ENCODE data around the gene SLC8A1.

SLC8A1 gene

DNA sequence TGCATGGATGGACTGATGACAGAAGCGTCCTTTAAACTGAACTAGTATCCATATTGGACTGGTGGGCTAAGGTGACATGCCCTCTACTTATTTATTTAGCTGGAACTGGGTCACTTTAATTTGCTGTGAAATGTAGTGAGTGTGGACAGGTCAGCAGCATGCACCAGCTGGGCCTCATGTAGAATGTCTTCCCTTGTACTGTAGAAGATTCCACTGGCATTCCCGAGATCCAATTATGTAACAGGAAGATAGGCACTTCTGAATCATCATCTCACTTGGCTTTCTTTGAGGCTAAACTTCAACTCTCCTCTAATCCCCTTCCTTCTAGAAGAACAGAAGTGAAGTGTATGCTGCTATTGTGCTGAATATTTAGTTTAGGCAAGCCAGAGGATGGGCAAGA, 296.2 kb downstream of the SLC8A1 start:
- no peak for DNase-seq (ENCODE audit: low read depth in 3 of 3)

DNA sequence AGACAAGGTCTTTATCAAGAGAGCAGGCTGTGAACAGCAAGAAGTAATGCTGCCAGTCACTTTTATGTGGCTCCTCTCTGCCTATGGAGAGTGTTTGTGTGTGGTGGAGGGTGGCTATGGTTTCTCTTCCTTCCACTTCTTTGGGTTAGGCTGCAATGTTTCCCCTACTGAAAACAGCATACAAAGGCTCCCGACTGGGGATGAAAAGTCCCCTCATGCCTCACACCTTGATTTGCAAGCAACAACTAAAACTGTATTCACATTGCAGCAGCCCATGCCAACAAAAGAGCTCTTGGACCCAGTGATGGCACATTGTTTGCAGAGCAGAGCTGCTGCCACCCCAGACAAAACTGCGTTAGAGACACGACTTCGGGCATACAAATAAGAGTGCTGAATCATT, 301.6 kb downstream of the SLC8A1 start:
- no peak for DNase-seq (ENCODE audit: low read depth in 3 of 3)

DNA sequence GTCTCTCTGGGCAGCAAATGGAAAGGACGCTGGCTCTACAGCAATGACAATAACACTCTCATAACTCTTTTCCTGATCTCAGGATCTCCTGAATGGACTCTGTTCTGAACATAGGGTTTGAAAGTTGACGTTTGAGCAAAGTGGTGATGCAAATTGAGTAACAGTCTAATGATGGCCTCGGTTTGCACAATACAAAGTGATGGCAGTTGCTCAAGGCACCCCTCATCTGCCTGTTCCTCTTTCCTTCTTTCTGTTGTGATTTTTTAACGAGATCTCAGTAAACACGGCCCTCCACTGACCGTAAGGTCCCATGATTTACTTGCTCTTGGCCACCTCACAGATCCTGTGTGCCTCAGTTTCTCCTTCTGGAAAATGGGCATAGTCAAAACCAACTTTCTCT, 303.6 kb downstream of the SLC8A1 start:
- no peak for DNase-seq (ENCODE audit: low read depth in 3 of 3)

DNA sequence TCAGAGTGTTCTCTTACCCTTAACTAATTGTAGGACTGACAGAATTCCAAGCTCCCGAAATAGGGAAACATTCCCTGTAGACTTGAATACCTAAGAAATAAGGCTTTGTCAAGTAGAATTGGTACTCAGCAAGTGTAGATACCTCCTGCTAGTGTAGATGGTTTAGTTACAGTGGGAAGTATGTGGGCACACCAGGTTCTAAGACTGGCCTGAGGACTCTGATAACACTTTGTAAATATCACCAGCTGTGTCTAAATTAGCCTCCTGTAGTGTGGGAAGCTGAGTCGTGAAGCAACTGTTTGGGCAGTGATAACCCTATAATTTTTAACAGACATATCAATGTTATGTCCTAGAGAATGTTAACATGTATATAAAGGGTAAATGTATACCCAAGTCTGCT, 304.5 kb downstream of the SLC8A1 start:
- no peak for DNase-seq (ENCODE audit: low read depth in 3 of 3)

DNA sequence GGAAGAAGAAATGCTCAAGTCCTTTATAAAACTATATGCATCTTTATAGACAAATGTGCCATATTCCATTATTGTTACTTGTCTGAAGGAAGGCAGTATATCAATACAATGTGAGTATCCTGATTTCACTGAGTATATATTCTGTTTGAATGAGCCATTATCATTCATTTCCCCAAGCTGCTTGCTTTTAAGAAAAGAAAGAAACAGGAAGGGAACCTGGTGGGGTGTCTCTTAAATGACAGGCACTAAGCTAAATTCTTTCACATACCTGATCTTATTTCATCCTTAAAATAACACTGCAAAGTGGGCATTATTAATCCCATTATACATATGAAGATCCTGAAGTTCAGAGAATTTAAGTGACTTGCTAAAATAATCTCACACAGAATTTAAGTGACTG, 307.9 kb downstream of the SLC8A1 start:
- no peak for DNase-seq (ENCODE audit: low read depth in 3 of 3)

DNA sequence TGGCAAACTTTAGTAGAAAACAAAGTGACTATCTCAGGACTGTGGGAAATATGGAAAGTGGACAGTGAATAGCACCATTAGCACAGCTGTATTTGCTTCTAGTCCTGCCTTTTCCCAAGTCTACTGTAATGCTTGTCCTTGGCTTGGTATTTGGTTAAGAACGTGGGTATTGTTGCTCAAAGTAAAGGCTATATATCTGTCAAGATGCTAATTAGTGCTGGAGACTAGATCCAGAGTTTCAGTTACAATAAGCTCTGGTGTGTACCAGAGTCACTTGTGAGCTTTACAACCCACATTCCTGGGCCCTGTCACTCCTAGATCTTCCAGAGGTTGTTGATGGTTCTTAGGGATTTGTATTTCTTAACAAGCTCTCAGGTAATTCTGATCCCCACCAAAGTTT, 313.6 kb downstream of the SLC8A1 start:
- no peak for DNase-seq (ENCODE audit: low read depth in 3 of 3)

DNA sequence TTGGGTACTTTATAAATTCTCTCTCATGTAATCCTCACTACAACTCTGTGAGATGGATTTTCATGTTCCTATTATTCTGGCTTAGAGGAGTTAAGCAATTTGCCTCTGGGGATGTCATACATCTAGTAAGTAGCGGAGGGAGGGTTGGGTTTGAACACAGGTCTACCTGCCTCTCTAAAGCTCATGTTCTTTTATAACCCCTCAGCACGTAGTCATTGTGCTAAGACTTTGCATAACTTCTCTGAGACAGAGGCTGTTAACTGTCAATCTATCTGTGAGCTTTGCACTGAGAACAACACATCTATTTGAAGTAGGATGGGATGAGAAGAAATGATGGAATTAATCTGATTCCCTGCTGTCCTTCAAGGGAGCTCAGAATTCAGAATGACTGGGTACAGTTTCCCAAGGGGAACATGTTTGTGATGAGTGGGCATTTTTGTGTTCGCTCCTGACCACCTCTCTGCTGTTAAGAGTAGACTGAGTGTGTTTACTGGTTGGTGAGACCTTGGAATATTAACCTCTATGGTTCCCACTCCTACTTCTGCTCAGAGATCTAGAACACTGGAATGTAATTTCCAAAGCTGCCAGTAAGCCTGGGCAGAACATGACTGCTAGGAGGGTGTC, 320.7 kb downstream of the SLC8A1 start:
- DNase-seq (ENCODE audit: low read depth in 3 of 3) = no peak

DNA sequence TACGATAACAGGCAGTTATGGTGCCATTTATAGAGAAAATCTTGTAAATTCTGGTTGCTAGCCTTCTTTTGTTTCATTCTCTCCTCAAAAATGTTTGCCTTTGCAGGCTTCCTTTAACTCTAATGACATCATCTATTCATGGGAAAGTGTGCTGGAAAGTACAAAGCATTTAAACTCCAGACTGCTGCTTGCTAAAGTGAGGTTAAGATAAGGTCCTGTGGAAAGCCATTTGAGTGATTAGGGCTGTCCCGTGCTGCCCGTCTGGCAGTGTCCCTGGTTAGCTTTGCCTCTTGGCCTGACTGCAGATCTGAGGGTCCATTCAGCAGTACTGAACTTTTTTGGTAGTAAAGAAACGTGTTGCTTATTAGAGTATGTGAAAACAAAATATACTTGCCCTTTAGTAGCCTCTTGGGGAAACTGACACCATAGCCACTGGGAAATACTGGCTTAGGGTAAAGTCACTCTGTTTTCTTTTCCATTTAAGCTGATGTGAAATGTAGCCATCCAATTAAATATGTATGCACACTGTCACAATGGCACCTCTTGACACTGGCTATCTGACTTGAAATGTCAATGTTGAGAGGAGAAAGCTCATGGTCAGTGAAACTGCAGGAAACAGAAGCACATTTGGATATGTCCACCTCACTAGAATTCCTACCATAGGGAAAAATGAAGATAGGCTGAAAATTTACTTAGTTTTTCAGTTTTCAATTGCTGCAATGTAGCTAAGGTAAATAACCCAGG, 321.5 kb downstream of the SLC8A1 start:
- DNase-seq (ENCODE audit: low read depth in 3 of 3) = no peak

DNA sequence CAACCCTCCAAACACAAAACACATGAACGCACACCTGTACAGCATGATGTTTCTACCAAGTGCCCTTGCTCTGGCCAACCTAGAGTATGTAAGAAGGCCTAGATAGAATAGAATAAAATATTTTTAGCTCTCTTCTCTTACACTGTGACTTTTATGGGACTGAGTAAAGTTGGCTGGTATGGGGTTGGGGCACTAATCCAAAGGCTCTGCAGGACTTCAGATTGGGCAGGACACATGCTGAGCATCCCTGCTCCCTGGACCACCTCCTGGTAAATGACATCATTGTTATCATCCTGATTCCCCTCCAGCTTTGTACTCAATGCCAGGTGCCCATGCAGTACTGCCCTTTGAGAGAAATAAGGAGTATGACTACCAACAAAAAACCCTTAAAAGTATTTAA, 322.2 kb downstream of the SLC8A1 start:
- DNase-seq (ENCODE audit: low read depth in 3 of 3) = no peak

DNA sequence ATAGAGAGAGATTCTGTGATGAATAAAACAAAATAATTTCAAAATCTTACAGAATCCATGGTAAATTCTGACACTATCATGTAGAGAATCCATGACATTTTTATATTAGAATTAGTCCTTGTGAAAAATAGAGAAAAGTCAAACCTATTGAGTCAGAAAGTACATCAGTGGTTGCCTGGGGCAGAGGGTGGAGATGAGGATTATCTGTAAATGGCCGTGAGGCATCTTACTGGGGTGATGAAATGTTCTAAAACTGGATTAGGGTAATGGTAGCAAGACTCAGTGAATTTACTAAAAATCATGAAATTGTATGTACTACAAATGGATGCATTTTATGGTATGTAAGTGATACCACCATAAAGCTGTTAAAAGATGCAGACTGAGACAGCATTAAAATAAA, 323.1 kb downstream of the SLC8A1 start:
- no peak for DNase-seq (ENCODE audit: low read depth in 3 of 3)

DNA sequence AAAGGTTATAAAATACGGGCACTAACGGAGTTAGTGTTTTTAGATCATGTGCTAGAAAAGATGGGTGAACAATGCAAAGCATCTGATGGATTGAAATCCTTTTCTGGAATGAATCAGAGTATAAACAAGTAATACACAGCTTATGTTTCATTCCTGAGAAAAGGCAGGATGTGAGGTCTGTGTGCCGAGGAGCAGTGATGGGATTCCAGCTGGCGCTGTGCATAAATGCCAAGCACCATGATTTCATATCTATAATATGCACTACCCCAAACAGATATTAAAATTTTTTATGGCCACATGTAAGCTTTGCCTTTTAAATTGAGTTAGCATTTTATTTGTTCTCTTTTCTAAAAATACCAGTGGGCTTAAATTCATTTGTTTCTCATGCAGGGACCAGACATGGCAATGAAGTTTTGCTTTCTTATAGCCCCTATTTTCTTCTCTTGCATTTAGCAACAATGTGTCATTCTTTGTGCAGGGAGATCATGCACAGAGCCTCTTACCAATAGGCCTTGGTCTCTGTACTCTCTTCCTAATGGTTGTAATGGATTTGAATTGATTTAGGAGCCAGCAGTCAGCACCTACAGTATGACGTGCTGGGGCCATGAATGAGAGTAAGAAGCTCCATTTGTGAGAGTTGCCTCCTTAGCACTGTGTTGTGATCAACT, 323.9 kb downstream of the SLC8A1 start:
- DNase-seq (ENCODE audit: low read depth in 3 of 3) = no peak

DNA sequence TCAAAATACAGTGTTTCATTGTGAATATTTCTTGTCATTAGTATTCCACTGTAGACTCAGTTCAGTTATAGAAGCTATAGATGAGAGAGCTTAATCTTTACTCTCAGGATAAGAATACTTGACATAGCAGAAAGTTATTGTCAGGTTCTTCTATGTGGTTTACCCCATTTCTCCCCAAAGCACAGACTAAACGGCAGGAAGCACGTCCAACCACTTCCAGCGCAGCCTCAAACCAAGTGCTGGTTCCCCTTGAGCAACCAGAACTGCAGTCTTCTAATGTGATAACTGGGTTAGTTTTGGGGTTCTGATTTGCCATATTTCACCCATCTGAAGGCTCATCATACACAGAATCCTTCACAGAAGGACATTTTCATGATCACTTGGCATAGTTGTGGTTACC, 324.7 kb downstream of the SLC8A1 start:
- DNase-seq (ENCODE audit: low read depth in 3 of 3) = no peak

DNA sequence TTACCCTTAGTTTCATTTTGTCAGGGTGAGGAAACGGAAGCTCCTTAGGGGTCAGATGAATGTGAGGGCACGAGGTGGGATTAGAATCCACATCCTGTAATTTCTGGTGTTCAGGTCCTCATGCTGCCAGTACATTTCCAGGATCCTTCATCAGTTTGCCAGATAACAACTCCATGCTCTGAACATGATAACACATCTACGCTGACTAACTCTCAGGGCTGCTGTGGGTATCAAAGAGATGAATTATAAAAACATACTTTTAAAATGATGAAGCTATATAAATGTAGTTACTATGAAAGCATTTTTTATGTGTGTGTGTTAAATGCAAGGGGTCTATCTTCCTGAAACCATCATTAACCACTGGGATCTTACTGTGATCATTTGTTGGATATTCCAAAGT, 325.9 kb downstream of the SLC8A1 start:
- no peak for DNase-seq (ENCODE audit: low read depth in 3 of 3)

DNA sequence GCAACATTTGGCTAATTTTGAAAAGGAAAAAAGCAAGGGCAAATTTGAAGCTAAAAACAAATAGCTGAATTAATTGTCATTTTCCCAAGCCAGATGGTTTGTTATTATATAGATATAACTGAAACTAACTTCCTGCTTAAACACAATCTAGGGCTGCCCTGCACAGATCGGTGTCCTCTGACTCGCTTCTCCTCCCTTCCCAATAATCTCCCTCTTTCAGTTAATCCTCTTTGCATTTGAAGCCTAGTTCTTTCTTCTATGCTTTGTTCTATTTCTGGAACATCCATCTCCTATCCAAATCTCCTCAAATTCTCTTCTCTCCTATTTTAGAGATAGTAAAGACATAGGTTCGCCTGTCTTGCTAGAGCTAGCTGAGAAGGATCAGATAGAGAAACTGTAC, 328.1 kb downstream of the SLC8A1 start:
- no peak for DNase-seq (ENCODE audit: low read depth in 3 of 3)

DNA sequence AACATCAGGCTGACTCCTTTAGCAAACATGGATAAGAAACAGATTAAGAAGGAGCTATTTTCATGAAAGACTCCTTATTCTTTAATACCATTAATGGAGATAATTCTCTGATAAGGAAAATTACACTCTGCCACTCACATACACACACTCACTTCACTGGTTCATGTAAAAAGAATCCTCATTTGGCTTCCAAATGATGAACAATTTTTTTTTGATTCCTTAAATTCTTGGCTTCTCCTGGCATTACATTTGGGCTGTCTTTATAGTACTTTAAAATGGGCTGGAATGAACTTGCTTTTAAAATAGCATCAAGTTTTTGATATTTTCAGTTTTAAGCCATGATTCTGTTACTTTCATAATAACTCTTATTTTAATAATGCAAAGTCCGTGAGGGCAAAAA, 328.6 kb downstream of the SLC8A1 start:
- DNase-seq (ENCODE audit: low read depth in 3 of 3) = no peak

DNA sequence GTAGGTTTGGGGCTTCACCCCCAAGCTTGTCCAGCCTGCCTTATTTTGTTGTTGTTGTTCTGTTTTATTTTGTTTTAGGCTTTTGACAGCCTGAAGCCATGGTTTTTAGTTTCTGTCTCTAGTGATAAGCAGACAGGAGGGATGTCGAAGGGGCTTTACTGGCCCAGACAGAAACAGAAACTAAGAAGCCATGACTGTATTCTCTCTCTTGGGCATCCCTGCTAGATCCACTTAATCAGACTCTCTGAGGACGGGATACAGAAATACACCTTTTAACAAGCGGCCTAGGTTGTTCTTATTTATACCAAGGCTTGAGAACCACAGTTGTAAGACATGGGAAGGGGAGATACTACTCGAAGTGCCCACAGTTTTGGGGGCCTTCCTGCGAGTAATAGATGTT, 330.9 kb downstream of the SLC8A1 start:
- no peak for DNase-seq (ENCODE audit: low read depth in 3 of 3)

DNA sequence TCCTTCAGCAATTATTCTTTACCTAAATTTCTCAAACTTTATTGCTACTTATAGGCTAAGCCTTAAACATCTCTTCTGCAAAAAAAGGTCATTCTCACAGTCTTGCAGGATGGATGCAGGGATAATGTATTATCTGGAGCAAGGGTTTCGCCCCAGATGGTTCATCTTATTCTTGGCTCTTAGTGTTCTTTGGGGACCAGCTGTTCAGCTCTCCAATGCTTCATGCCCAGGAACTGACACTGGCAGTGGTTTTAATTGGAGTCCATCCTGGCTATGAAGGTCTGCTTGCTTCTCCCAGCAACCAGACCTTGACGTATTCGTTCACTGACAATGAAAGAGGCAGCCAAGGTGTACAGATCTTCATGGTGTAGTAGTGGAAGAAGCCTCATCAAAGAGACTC, 331.9 kb downstream of the SLC8A1 start:
- no peak for DNase-seq (ENCODE audit: low read depth in 3 of 3)

DNA sequence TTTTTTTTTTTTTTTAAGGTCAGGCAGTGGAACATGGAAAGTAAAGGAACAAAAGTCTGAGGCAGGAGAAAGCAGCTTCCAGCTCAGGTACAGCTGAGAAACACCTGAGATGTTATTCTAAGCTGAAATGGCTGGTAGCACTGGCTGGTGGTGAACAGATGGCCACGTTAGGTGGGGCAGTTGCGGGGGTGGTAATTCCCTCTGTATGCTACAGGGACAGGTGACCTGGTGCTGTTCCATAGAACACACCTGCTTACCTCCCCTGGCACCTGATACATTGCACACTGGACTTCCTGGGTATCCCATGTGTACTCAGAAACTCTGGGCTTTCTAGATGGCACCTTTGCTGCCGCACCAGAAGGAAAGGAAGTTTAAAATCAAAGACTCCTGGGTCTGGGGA, 333.3 kb downstream of the SLC8A1 start:
- no peak for DNase-seq (ENCODE audit: low read depth in 3 of 3)

DNA sequence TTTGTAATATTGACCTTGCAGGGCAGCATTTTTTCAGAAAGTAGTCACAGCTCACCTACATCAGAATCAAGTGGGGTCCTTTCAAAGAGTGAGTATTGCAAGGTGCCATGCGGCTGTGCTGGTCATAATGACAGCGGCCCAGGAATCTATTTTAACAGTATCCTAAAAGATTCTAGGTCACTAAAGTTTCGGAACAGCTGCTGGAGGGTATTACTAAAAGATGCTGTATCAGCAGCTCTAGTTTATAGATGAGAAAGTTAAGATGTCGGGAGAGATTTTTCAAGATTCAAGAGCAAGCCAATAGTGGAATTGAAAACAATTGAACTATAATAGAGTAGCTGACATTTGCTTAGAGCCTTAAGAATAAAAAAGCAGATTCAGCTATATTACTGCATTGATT, 336.0 kb downstream of the SLC8A1 start:
- no peak for DNase-seq (ENCODE audit: low read depth in 3 of 3)

DNA sequence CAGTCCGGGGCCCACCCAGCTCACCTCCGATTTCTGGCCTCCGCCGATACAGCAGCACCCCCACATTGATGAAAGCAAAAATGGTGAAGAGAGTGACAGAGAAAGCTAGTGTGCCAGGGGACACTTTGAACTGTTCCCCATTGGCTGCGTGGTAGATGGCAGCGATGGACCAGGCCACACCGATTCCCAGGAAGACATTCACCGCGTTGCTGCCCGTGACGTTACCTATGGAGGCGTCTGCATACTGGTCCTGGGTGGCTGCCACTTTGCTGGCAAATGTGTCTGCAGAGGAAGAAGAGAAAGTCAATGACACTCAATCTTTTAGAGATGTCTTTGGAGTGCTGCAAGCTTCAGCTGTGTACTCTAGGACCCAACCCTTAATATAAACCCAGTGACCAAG, 336.5 kb downstream of the SLC8A1 start:
- DNase-seq (ENCODE audit: low read depth in 3 of 3) = no peak

DNA sequence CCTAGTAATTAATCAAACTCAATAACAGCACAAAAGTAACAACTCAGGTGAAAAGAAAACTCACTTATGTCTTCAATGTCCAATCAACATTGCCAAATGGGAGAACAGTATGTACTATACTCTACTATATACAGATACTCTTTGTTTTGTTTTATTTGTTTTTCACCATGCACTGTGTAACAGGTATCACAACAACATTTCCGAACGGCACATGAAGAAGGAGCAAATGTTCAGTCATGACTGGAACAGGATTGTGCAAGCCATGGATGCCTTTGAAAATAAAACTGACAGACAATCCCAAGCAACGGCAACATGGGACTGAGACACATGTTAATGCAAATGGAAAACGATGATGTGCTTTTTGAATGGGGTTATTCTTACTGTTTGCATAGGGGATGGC, 337.9 kb downstream of the SLC8A1 start:
- no peak for DNase-seq (ENCODE audit: low read depth in 3 of 3)

DNA sequence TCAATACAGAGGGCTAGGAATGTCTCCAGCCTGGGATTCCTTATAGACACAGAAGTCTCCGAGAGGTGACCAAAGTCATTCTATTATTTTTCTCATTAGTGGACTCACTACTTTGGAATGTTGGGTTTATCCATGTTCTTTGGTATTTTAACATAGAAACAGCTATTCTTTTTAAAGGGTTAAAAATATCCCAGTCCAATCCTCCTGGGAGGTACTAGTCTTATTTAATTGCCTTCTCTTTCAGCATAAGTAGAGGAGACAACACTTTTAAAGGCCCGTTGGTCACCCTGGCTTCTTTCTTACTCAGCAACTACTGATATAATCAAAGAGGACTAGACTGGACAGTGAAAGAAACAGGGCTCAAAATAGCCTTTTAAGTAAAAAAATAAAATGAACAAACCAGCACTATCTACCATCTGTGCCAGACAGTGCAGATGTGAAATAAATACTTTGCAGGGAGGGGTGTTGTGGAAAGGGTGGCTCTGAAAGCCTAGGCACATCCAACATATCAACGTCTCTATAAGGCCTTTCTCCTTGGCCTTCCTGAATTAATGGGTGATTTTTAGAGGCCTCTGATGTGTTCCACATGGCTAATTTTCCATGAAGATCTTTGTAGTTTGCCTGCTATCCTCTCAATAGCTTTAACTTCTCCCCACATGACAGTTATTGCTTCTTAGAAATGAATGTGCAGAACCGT, 338.5 kb downstream of the SLC8A1 start:
- DNase-seq (ENCODE audit: low read depth in 3 of 3) = no peak

DNA sequence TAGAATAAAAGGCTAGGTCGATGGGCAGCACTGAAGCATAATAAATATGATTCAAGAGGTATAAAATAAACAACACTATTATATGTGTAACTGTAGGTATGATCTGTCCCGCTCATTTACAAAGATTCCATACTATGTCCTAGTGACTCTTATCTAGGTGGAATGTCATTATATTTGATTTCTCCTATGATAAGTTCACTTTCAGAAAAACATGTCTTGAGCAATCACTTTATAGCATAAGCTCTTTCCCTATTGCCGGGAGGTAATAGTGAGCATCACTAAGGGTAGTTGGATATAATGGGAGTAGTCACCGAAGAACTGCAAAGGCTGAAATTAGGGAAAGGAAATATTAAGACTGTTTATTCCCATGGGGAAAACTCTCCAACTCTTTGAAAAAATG, 342.5 kb downstream of the SLC8A1 start:
- no peak for DNase-seq (ENCODE audit: low read depth in 3 of 3)

All from stimulated activated CD4-positive, alpha-beta T cell treated with anti-CD3 and anti-CD28 coated beads, TNF-alpha, amount 100 ng/mL, for 48 hours (primary cell).